Calu3 (cell line): Measurements from ENCODE around the gene HOXB5. TPM values are rescaled to one million over a fixed set of nuclear protein-coding genes. Genes with fewer than 3 reads are reported as not detected.

Experiments
- BruUV-seq: library from RNA; stranded (reverse); fragments of 400-500 nt; replicated peaks from 2 replicates; lab custom pipeline; 2021; lab: Mats Ljungman, UMichigan
- CTCF ChIA-PET: fragments of 300-600 bp; sonication (Branson Sonifier 250); formaldehyde crosslinking; loops from one replicate; lab custom pipeline; 2022; ENCODE audit warnings: antibody characterized with exemption; lab: Charles Lee
- DNase-seq: peaks from one replicate; pipeline ENCODE4 v3.0.0; 2022
- H3K27ac Mint-ChIP-seq: one replicate; pipeline ENCODE4 v1.8.0; 2022; ENCODE audit warnings: mixed read lengths; ENCODE audit not compliant: unreplicated experiment
- H3K27me3 Mint-ChIP-seq: one replicate; pipeline ENCODE4 v1.8.0; 2022; ENCODE audit warnings: mixed read lengths; ENCODE audit not compliant: unreplicated experiment
- H3K36me3 Mint-ChIP-seq: one replicate; pipeline ENCODE4 v1.8.0; 2022; ENCODE audit warnings: mild to moderate bottlenecking, moderate library complexity, mixed read lengths; ENCODE audit not compliant: insufficient read depth, unreplicated experiment
- H3K4me1 Mint-ChIP-seq: one replicate; pipeline ENCODE4 v1.8.0; 2022; ENCODE audit warnings: mild to moderate bottlenecking, low read depth, mixed read lengths; ENCODE audit not compliant: unreplicated experiment
- H3K4me3 Mint-ChIP-seq: one replicate; pipeline ENCODE4 v1.8.0; 2022; ENCODE audit warnings: mild to moderate bottlenecking, low read depth, moderate library complexity, mixed read lengths; ENCODE audit not compliant: unreplicated experiment
- H3K9me3 Mint-ChIP-seq: one replicate; pipeline ENCODE4 v1.8.0; 2022; ENCODE audit warnings: low read depth, mixed read lengths; ENCODE audit not compliant: unreplicated experiment
- CTCF ChIP-seq: fragments of 200-600 bp; IDR thresholded peaks from one replicate; pipeline ENCODE4 v1.8.0; 2022; ENCODE audit warnings: antibody characterized with exemption; ENCODE audit not compliant: unreplicated experiment
- intact Hi-C: fragments of 100-400 bp; cut with micrococcal nuclease; formaldehyde crosslinking; loops from one replicate; pipeline ENCODE4 v1.10.0; 2022; ENCODE audit not compliant: unreplicated experiment
- total RNA-seq: library from RNA; stranded (reverse); gene quantifications from 2 replicates; pipeline ENCODE4 v1.2.3, GENCODE V29; 2022

The HOXB5 gene
- total RNA-seq, 1 experiment from 2014 or later, result 48.5 TPM

GRCh38 chr17:48615963-48616716 is 22.6 kb upstream of the HOXB5 start:
- H3K4me1 Mint-ChIP-seq, result peaks cover 49% of the 10 kb centered on the region
- H3K9me3 Mint-ChIP-seq, result no peaks in the 10 kb centered on the region
- no TSS peak for BruUV-seq
- peaks cover 98% of the 10 kb centered on the region for H3K36me3 Mint-ChIP-seq
- H3K27me3 Mint-ChIP-seq, result peaks cover 66% of the 10 kb centered on the region
- peak overlapping the region; percentile 74 for H3K27ac Mint-ChIP-seq
- CTCF ChIA-PET, result interaction anchor here (0.9 to 2.9 kb wide), 5 partner anchors 15 to 353 kb away, joined by 3 to 10 read pairs (median 6); no protein-coding TSS in a partner anchor
- H3K4me3 Mint-ChIP-seq, result peak overlapping the region; percentile 88
- intact Hi-C loops, result loop anchor here (5.0 kb wide), 1 partner anchor 309 kb away; no protein-coding TSS in a partner anchor
- DNase-seq, result no peak
- no peak for TF ChIP-seq CTCF

- H3K27me3 Mint-ChIP-seq, result peaks cover 57% of the 10 kb centered on the region
- TF ChIP-seq CTCF, result no peak
- peaks cover 98% of the 10 kb centered on the region for H3K36me3 Mint-ChIP-seq
- H3K4me3 Mint-ChIP-seq, result peak within 1 kb of the TSS; percentile 88
- H3K4me1 Mint-ChIP-seq, result peaks cover 41% of the 10 kb centered on the region
- no TSS peak for BruUV-seq
- no peaks in the 10 kb centered on the region for H3K9me3 Mint-ChIP-seq
- peak within 1 kb of the TSS; percentile 74 for H3K27ac Mint-ChIP-seq
- CTCF ChIA-PET, result interaction anchor here (0.6 to 2.9 kb wide), 8 partner anchors 17 to 480 kb away, joined by 3 to 10 read pairs (median 3); no protein-coding TSS in a partner anchor
- intact Hi-C loops, result loop anchor here (5.0 kb wide), 1 partner anchor 308 kb away; no protein-coding TSS in a partner anchor
- no peak for DNase-seq
Measured at GRCh38 chr17:48615047-48615962, 21.7 kb upstream of the HOXB5 start, which contains the start of gene HOXB8. Gene HOXB8, minus strand, starts transcription at chr17:48615292. Its CDS starts 588 bp downstream, at chr17:48614704.

GRCh38 chr17:48613862-48614694 is 20.5 kb upstream of the HOXB5 start:
- DNase-seq, result no peak
- peaks cover 45% of the 10 kb centered on the region for H3K27me3 Mint-ChIP-seq
- CTCF ChIA-PET, result interaction anchor here (0.6 to 2.9 kb wide), 10 partner anchors 9 to 589 kb away, joined by 3 to 10 read pairs (median 4); partner anchors contain the start of genes HOXB6 and HOXB9
- BruUV-seq, result no TSS peak
- H3K4me1 Mint-ChIP-seq, result peaks cover 36% of the 10 kb centered on the region
- H3K27ac Mint-ChIP-seq, result peak overlapping the region; percentile 74
- peaks cover 100% of the 10 kb centered on the region for H3K36me3 Mint-ChIP-seq
- H3K4me3 Mint-ChIP-seq, result peak overlapping the region; percentile 88
- no peak for TF ChIP-seq CTCF
- H3K9me3 Mint-ChIP-seq, result no peaks in the 10 kb centered on the region
- intact Hi-C loops, result no loop called here
